Measurements from ENCODE around the gene PXDN.
"Not testable (repeated sequence)": the region's sequence is repeated elsewhere in the genome, so short reads cannot be mapped to it uniquely, and the experiment has no call there.

The PXDN gene

DNA sequence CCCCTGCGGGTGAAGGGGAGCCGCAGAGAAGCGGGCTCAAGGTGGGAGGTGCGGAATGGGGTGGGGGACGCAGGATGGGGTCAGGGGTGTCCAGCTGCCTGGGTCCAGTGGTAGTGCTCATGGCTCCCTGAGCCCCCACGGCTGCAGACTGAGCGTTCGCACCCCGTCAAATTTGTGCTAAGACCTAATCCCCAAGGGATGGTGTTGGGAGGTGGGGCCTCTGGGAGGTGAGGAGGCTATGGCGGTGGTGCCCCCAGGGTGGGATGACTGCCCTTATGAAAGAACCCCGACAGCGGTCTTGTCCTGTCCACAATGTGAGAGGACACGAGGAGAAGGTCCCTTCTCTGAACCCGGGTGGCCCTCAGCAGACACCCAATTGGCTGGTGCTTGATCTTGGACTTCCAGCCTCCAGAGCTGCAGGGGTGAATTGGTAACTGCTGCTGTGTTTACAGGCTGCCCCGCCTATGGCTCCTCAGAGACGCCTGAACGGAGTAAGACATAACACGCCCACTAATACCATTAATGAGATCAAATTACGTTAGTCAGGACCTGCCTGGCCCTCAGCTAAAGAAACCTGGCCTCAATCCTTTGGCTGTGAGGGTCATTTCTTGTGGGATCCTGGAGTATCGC lies 42.6 kb downstream of the PXDN start:
- no peak overlapping the region for H3K9ac ChIP-seq (ENCODE audit: low read depth, low read length)
- H3K4me1 ChIP-seq (ENCODE audit: control insufficient read depth, insufficient read depth, low read length): peaks cover 40% of the 10 kb centered on the region
- no peaks in the 10 kb centered on the region for H3K9me3 ChIP-seq (replicated peaks; ENCODE audit: low read length)
- no peaks in the 10 kb centered on the region for H3K36me3 ChIP-seq (ENCODE audit: insufficient read depth, low read length)
- no peak overlapping the region for H3K4me2 ChIP-seq (ENCODE audit: low read length)
- H3K27me3 ChIP-seq (ENCODE audit: control insufficient read depth, insufficient read depth, low read length): no peaks in the 10 kb centered on the region
- no peak overlapping the region for H3K4me3 ChIP-seq (ENCODE audit: low read length)

GRCh38 chr2:1701020-1701419 lies 43.3 kb downstream of the PXDN start:
- peaks cover 40% of the 10 kb centered on the region for H3K4me1 ChIP-seq (ENCODE audit: control insufficient read depth, insufficient read depth, low read length)
- no peaks in the 10 kb centered on the region for H3K36me3 ChIP-seq (ENCODE audit: insufficient read depth, low read length)
- H3K9ac ChIP-seq (ENCODE audit: low read depth, low read length): no peak overlapping the region
- H3K27me3 ChIP-seq (ENCODE audit: control insufficient read depth, insufficient read depth, low read length): no peaks in the 10 kb centered on the region
- H3K4me3 ChIP-seq (ENCODE audit: low read length): no peak overlapping the region
- H3K9me3 ChIP-seq (replicated peaks; ENCODE audit: low read length): no peaks in the 10 kb centered on the region
- no peak overlapping the region for H3K4me2 ChIP-seq (ENCODE audit: low read length)

DNA sequence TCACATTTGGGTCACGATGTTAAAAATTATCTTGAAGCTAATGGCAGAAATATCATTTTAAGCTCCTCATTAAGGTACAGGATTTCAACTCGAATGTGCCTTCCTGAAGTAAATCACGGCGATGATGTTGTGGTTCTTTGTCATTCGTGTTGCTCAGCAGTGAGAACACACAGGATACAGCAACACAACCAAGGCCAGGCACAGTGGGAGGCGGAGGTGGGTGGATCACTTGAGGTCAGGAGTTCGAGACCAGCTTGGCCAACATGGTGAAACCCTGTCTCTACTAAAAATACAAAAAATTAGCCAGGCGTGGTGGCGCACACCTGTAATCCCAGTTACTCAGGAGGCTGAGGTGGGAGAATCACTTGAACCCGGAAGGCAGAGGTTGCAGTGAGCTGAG lies 43.9 kb downstream of the PXDN start:
- H3K9ac ChIP-seq (ENCODE audit: low read depth, low read length); H3K36me3 ChIP-seq (ENCODE audit: insufficient read depth, low read length); H3K27me3 ChIP-seq (ENCODE audit: control insufficient read depth, insufficient read depth, low read length); H3K9me3 ChIP-seq (replicated peaks; ENCODE audit: low read length); H3K4me3 ChIP-seq (ENCODE audit: low read length); H3K4me2 ChIP-seq (ENCODE audit: low read length): not testable (repeated sequence)
- peaks cover 40% of the 10 kb centered on the region for H3K4me1 ChIP-seq (ENCODE audit: control insufficient read depth, insufficient read depth, low read length)

- Histone ChIP-seq H3K4me1 (ENCODE audit: control insufficient read depth, insufficient read depth, low read length) (peaks cover 30% of the 10 kb centered on the region), H3K4me3 (ENCODE audit: low read length) (no peak overlapping the region), H3K36me3 (ENCODE audit: insufficient read depth, low read length) (no peaks in the 10 kb centered on the region), H3K9me3 (replicated peaks; ENCODE audit: low read length) (no peaks in the 10 kb centered on the region), H3K9ac (ENCODE audit: low read depth, low read length) (no peak overlapping the region), H3K27me3 (ENCODE audit: control insufficient read depth, insufficient read depth, low read length) (no peaks in the 10 kb centered on the region), H3K4me2 (ENCODE audit: low read length) (no peak overlapping the region)
Observed at GRCh38 chr2:1698188-1698945, 45.9 kb downstream of the PXDN start.

DNA sequence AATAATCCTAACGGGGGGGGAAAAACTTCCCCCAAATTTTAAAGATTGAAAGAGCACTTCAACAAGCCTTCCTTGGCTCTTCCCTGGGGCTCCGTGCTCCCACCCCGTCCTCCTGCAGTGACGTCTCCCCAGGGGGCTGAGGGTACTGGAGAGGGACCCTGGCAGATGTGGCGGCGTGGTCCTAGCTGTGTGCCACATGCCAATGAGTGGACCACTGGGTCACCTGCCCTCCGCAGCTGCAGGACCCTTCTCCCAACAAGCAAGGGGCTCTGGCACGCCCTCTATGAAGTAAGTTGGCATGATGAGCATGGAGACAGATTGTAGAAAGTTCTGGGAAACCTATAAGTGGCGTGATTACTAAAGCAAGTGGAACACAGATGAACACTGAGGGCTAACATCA lies 46.7 kb downstream of the PXDN start:
- Histone ChIP-seq H3K4me3 (ENCODE audit: low read length) (no peak overlapping the region), H3K27me3 (ENCODE audit: control insufficient read depth, insufficient read depth, low read length) (no peaks in the 10 kb centered on the region)

DNA sequence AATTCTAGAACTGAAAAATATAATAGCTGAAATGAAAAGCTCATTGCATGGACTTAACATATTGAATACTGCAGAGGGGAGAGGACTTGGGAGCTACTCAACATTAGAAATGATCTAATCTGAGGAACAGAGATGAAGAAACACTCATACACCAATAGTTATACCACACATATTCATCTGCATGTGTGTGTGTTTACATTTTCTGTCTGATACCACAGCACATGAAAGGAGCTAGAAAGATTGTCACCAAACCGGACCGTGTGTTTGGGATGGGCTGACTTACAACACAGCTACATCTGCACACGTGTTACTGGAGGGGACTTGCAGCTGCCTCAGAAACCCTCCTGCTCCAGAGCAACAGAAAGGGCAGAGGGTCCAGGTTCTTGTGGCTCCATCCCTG lies 47.8 kb downstream of the PXDN start:
- Histone ChIP-seq H3K9me3 (replicated peaks; ENCODE audit: low read length) (no peaks in the 10 kb centered on the region), H3K36me3 (ENCODE audit: insufficient read depth, low read length) (peaks cover 18% of the 10 kb centered on the region), H3K9ac (ENCODE audit: low read depth, low read length) (no peak overlapping the region), H3K4me2 (ENCODE audit: low read length) (no peak overlapping the region), H3K27me3 (ENCODE audit: control insufficient read depth, insufficient read depth, low read length) (no peaks in the 10 kb centered on the region), H3K4me3 (ENCODE audit: low read length) (no peak overlapping the region), H3K4me1 (ENCODE audit: control insufficient read depth, insufficient read depth, low read length) (peaks cover 23% of the 10 kb centered on the region)

More for the DNA sequence above, 46.7 kb downstream of the PXDN start:
- no peak overlapping the region for H3K4me2 ChIP-seq (ENCODE audit: low read length)
- no peak overlapping the region for H3K9ac ChIP-seq (ENCODE audit: low read depth, low read length)
- peaks cover 6% of the 10 kb centered on the region for H3K36me3 ChIP-seq (ENCODE audit: insufficient read depth, low read length)
- H3K4me1 ChIP-seq (ENCODE audit: control insufficient read depth, insufficient read depth, low read length): peaks cover 30% of the 10 kb centered on the region
- no peaks in the 10 kb centered on the region for H3K9me3 ChIP-seq (replicated peaks; ENCODE audit: low read length)

DNA sequence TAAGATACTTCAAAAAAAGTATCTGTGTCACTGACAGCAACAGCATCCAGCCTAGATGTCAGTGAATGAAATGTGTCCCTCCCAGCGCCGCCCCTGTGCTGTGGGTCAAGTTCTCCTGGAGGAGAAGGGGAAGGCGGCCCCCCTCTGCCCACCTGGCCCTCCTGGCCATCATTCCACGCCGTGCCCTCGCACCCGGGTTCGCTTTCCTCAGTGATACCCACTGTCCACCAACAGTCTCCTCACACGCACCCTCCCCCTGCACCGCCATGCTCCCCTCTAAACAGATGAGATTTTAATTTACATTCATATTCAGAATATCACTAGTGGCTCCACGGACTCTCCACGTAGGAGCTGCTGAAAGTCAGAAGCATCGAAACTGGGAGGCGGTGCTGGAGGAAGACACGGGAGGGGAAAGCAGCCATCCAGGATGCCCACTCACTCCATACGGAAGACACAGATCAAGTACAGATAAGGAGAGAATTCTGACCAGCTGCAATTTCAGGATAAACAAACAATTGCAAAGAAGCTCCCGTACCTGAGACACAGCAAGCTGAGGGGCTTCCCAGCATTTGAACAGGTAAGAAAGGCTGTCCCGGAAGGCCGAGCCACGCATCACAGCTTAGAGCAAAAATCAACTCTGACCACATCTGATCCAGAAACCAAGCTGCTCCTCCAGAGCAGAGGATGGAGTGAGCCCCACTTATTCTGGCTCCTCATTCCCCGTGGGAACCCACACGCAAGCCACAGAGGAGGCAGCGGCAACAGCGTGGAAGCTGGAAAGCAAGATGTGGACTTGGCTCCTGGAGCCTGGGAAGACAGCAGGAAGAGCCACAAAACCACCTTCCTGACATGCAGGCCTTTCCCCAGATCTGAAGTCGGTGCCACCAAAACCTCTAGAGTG lies 49.7 kb downstream of the PXDN start:
- no peak overlapping the region for H3K4me3 ChIP-seq (ENCODE audit: low read length)
- peaks cover 29% of the 10 kb centered on the region for H3K4me1 ChIP-seq (ENCODE audit: control insufficient read depth, insufficient read depth, low read length)
- H3K36me3 ChIP-seq (ENCODE audit: insufficient read depth, low read length): peaks cover 33% of the 10 kb centered on the region
- H3K27me3 ChIP-seq (ENCODE audit: control insufficient read depth, insufficient read depth, low read length): no peaks in the 10 kb centered on the region
- H3K9me3 ChIP-seq (replicated peaks; ENCODE audit: low read length): no peaks in the 10 kb centered on the region
- H3K9ac ChIP-seq (ENCODE audit: low read depth, low read length): no peak overlapping the region
- no peak overlapping the region for H3K4me2 ChIP-seq (ENCODE audit: low read length)

DNA sequence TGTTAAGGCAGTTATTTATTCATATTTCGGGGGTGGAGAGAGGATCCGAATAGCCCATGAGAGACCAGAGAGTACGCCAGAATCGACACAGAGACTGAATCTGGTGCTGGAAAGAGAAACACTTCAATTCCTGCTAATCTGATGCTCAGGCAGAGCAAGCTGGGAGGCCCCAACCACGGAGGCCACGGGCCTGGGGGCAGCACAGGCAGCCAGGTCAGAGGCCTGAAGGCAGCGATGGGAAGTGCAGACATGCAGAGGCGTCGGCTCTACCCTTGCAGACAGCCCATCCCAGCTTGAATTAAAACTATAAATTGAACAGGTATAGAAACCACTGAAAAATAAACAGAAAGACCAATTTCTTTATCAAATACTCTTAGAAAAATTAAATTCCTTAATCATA lies 50.6 kb downstream of the PXDN start:
- Histone ChIP-seq H3K9ac (ENCODE audit: low read depth, low read length) (no peak overlapping the region), H3K9me3 (replicated peaks; ENCODE audit: low read length) (no peaks in the 10 kb centered on the region), H3K36me3 (ENCODE audit: insufficient read depth, low read length) (peaks cover 33% of the 10 kb centered on the region), H3K4me3 (ENCODE audit: low read length) (no peak overlapping the region), H3K4me1 (ENCODE audit: control insufficient read depth, insufficient read depth, low read length) (peaks cover 29% of the 10 kb centered on the region), H3K27me3 (ENCODE audit: control insufficient read depth, insufficient read depth, low read length) (no peaks in the 10 kb centered on the region), H3K4me2 (ENCODE audit: low read length) (no peak overlapping the region)

GRCh38 chr2:1692342-1692741 lies 52.0 kb downstream of the PXDN start:
- Histone ChIP-seq H3K4me1 (ENCODE audit: control insufficient read depth, insufficient read depth, low read length) (peaks cover 29% of the 10 kb centered on the region), H3K36me3 (ENCODE audit: insufficient read depth, low read length) (peaks cover 42% of the 10 kb centered on the region), H3K9me3 (replicated peaks; ENCODE audit: low read length) (no peaks in the 10 kb centered on the region), H3K9ac (ENCODE audit: low read depth, low read length) (no peak overlapping the region), H3K27me3 (ENCODE audit: control insufficient read depth, insufficient read depth, low read length) (no peaks in the 10 kb centered on the region), H3K4me2 (ENCODE audit: low read length) (no peak overlapping the region), H3K4me3 (ENCODE audit: low read length) (no peak overlapping the region)

DNA sequence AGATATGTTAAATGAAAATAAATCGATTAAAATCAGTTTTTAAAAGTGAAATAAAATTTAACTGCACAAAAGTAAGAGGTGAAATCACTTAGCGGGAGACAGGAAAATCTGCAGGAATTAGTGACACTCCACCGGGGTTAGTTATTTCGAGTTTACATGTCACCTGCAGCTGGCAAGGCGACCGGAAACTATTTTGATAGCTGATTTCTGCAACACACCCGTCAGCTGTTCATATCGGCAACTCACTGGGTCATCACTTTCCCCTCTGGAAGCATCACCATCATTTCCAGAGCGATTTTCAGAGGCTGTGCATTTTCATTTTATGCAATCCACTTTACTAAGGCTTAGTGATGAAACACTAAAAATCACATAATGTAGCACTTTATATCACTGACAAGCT lies 52.9 kb downstream of the PXDN start:
- Histone ChIP-seq H3K9me3 (replicated peaks; ENCODE audit: low read length) (no peaks in the 10 kb centered on the region), H3K4me1 (ENCODE audit: control insufficient read depth, insufficient read depth, low read length) (peaks cover 29% of the 10 kb centered on the region), H3K36me3 (ENCODE audit: insufficient read depth, low read length) (peaks cover 46% of the 10 kb centered on the region), H3K4me3 (ENCODE audit: low read length) (no peak overlapping the region), H3K4me2 (ENCODE audit: low read length) (no peak overlapping the region), H3K27me3 (ENCODE audit: control insufficient read depth, insufficient read depth, low read length) (no peaks in the 10 kb centered on the region), H3K9ac (ENCODE audit: low read depth, low read length) (no peak overlapping the region)

GRCh38 chr2:1690056-1690775 lies 54.1 kb downstream of the PXDN start:
- no peaks in the 10 kb centered on the region for H3K27me3 ChIP-seq (ENCODE audit: control insufficient read depth, insufficient read depth, low read length)
- no peak overlapping the region for H3K4me3 ChIP-seq (ENCODE audit: low read length)
- peaks cover 52% of the 10 kb centered on the region for H3K36me3 ChIP-seq (ENCODE audit: insufficient read depth, low read length)
- H3K4me1 ChIP-seq (ENCODE audit: control insufficient read depth, insufficient read depth, low read length): peaks cover 40% of the 10 kb centered on the region
- H3K9me3 ChIP-seq (replicated peaks; ENCODE audit: low read length): no peaks in the 10 kb centered on the region
- no peak overlapping the region for H3K9ac ChIP-seq (ENCODE audit: low read depth, low read length)
- no peak overlapping the region for H3K4me2 ChIP-seq (ENCODE audit: low read length)
